ENCODE results near the gene IQSEC1.

DNA sequence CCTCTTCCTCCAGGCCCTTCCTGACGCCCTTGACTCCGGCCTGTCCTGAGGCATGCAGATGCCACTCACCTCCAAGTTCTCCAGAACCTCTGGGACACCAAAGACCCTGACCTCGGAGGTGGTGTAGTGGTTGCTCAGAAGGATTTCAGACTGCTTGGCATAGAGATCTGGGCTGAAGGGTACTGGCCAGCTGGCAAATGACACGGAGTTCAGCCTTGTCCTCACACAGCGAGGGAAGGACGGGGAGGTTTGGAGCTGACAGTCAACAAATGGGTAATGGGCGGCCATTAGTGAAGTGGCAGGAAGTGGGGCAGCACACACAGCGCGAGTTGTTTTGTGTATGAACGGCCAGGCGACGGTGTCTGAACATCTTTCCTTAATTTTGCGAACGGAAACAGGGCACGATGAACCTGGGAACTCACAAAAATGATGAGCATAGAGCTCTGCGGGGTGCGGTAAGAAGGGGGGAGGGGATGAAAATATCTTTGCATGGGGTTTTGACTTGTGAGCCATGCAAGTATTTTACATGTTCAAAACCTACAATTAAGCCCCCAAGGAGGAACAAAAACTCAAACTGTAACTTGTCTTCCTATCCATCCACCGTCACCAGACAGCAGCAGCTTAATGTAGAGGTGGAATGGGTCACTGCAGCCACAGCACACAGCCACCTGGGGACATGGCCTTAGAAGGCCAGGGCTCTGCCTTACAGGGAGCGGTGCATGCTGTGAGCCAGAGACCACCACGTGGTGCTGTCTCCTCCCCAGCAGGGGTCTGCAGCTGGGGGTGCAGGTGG is 188.2 kb downstream of the IQSEC1 start:
- TF ChIP-seq, protein P1, sequence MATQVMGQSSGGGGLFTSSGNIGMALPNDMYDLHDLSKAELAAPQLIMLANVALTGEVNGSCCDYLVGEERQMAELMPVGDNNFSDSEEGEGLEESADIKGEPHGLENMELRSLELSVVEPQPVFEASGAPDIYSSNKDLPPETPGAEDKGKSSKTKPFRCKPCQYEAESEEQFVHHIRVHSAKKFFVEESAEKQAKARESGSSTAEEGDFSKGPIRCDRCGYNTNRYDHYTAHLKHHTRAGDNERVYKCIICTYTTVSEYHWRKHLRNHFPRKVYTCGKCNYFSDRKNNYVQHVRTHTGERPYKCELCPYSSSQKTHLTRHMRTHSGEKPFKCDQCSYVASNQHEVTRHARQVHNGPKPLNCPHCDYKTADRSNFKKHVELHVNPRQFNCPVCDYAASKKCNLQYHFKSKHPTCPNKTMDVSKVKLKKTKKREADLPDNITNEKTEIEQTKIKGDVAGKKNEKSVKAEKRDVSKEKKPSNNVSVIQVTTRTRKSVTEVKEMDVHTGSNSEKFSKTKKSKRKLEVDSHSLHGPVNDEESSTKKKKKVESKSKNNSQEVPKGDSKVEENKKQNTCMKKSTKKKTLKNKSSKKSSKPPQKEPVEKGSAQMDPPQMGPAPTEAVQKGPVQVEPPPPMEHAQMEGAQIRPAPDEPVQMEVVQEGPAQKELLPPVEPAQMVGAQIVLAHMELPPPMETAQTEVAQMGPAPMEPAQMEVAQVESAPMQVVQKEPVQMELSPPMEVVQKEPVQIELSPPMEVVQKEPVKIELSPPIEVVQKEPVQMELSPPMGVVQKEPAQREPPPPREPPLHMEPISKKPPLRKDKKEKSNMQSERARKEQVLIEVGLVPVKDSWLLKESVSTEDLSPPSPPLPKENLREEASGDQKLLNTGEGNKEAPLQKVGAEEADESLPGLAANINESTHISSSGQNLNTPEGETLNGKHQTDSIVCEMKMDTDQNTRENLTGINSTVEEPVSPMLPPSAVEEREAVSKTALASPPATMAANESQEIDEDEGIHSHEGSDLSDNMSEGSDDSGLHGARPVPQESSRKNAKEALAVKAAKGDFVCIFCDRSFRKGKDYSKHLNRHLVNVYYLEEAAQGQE (IDR thresholded peaks at IDR 0.05; ENCODE audit: low read depth), result no peak
- no peak for TF ChIP-seq SRF (IDR thresholded peaks at IDR 0.05; ENCODE audit: low read depth)
- TF ChIP-seq, protein P2, sequence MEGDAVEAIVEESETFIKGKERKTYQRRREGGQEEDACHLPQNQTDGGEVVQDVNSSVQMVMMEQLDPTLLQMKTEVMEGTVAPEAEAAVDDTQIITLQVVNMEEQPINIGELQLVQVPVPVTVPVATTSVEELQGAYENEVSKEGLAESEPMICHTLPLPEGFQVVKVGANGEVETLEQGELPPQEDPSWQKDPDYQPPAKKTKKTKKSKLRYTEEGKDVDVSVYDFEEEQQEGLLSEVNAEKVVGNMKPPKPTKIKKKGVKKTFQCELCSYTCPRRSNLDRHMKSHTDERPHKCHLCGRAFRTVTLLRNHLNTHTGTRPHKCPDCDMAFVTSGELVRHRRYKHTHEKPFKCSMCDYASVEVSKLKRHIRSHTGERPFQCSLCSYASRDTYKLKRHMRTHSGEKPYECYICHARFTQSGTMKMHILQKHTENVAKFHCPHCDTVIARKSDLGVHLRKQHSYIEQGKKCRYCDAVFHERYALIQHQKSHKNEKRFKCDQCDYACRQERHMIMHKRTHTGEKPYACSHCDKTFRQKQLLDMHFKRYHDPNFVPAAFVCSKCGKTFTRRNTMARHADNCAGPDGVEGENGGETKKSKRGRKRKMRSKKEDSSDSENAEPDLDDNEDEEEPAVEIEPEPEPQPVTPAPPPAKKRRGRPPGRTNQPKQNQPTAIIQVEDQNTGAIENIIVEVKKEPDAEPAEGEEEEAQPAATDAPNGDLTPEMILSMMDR (IDR thresholded peaks at IDR 0.05 in 2 of 3, conservative IDR thresholded peaks at IDR 0.05 in 1 of 3; ENCODE audit: borderline replicate concordance in 1 of 3, insufficient read depth in 1 of 3, low read depth in 2 of 3, low read length in 2 of 3), result no peak
- TF ChIP-seq CEBPB (IDR thresholded peaks at IDR 0.05; ENCODE audit: low read depth), result no peak
- TF ChIP-seq EZH2 (IDR thresholded peaks at IDR 0.05), result no peak
- TF ChIP-seq POLR2A (IDR thresholded peaks at IDR 0.05; ENCODE audit: borderline replicate concordance, extremely low read depth, insufficient read depth, insufficient read length), result no peak
- TF ChIP-seq POLR2AphosphoS5 (IDR thresholded peaks at IDR 0.05; ENCODE audit: low read depth, low read length), result no peak
- no peak for TF ChIP-seq CBX3 (IDR thresholded peaks at IDR 0.05; ENCODE audit: low read depth)
